ENCODE data around the gene CTXN2. TPM values are rescaled to one million over a fixed set of nuclear protein-coding genes. Genes with fewer than 3 reads are reported as not detected.

CTXN2 gene
- polyA plus RNA-seq, 1 experiment: not detected

DNA sequence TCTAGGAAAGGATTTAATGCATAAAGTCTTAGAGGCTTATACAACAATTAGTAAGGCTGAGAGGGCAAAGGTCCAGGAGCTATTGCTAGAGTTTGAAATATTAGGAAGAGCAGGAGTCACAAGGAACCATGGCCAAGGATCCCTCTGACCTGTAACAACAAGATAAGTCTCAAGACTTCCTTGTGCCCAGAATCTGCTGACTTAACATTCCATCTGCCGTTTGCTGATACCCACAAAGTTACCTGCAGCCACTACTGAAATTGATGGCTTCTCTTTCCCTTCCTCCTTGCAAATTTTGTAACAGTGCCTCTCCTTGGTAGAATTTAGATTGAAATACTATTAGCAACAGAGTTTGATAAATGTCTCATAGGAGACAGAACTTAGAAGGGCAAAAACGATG is 8.7 kb upstream of the CTXN2 start:
- H3K27me3 ChIP-seq (ENCODE audit: control insufficient read depth, insufficient read depth, low read length): no peaks in the 10 kb centered on the region
- DNase-seq (ENCODE audit: low read depth, low spot score): no peak
- H3K4me3 ChIP-seq (ENCODE audit: low read depth, low read length): no peak overlapping the region
- H3K9me3 ChIP-seq (ENCODE audit: control insufficient read depth, insufficient read depth, low read length): no peaks in the 10 kb centered on the region
- TF ChIP-seq CTCF (IDR thresholded peaks at IDR 0.05; ENCODE audit: low read depth, low read length): no peak
- no peak overlapping the region for H3K27ac ChIP-seq (ENCODE audit: low read depth, low read length)
- ChIA-PET POLR2A (no interaction called here), CTCF (no interaction called here)

- H3K27ac ChIP-seq (ENCODE audit: low read depth, low read length): no peak overlapping the region
- POLR2A ChIA-PET: no interaction called here
- DNase-seq (ENCODE audit: low read depth, low spot score): no peak
- no peaks in the 10 kb centered on the region for H3K27me3 ChIP-seq (ENCODE audit: control insufficient read depth, insufficient read depth, low read length)
- no peak overlapping the region for H3K4me3 ChIP-seq (ENCODE audit: low read depth, low read length)
- TF ChIP-seq CTCF (IDR thresholded peaks at IDR 0.05; ENCODE audit: low read depth, low read length): no peak
- CTCF ChIA-PET: no interaction called here
- no peaks in the 10 kb centered on the region for H3K9me3 ChIP-seq (ENCODE audit: control insufficient read depth, insufficient read depth, low read length)
These were observed 5.9 kb upstream of the CTXN2 start for GRCh38 chr15:48185529-48185928.

DNA sequence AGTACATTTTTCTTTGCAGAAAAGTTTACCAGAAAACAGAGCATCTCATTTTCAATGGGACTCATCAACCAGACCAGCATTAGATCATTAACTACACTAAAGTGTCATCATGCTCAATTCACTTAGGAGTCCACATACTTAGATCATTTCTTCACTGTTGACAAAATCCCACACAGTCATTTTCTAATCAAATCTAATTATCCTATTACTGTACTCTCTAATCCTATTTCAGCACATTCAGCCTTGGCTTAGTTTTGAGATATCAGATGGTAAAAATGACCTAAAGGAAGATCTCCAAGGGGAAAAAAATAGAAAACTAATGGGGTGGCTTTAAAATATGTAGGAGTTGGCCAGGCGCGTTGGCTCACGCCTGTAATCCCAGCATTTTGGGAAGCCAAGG is 5.2 kb upstream of the CTXN2 start:
- DNase-seq (ENCODE audit: low read depth, low spot score): no peak
- Histone ChIP-seq H3K9me3 (ENCODE audit: control insufficient read depth, insufficient read depth, low read length) (no peaks in the 10 kb centered on the region), H3K27me3 (ENCODE audit: control insufficient read depth, insufficient read depth, low read length) (no peaks in the 10 kb centered on the region), H3K27ac (ENCODE audit: low read depth, low read length) (no peak overlapping the region), H3K4me3 (ENCODE audit: low read depth, low read length) (no peak overlapping the region)
- POLR2A ChIA-PET: no interaction called here
- CTCF ChIA-PET: no interaction called here
- no peak for TF ChIP-seq CTCF (IDR thresholded peaks at IDR 0.05; ENCODE audit: low read depth, low read length)

- Histone ChIP-seq H3K27ac (ENCODE audit: low read depth, low read length) (no peak overlapping the region), H3K9me3 (ENCODE audit: control insufficient read depth, insufficient read depth, low read length) (no peaks in the 10 kb centered on the region), H3K4me3 (ENCODE audit: low read depth, low read length) (no peak overlapping the region; the same call in 1 of the 2 replicates), H3K27me3 (ENCODE audit: control insufficient read depth, insufficient read depth, low read length) (no peaks in the 10 kb centered on the region)
- POLR2A ChIA-PET: no interaction called here
- TF ChIP-seq CTCF (IDR thresholded peaks at IDR 0.05; ENCODE audit: low read depth, low read length): no peak
- CTCF ChIA-PET: no interaction called here
- peak; percentile 24 for DNase-seq (ENCODE audit: low read depth, low spot score)
These were observed 412 bp upstream of the CTXN2 start for GRCh38 chr15:48190932-48191573.

- CTCF ChIA-PET: interaction anchor here (1.6 kb wide), 1 partner anchor 35 kb away, joined by 3 read pairs; no protein-coding TSS in a partner anchor
- no peak for TF ChIP-seq CTCF (IDR thresholded peaks at IDR 0.05; ENCODE audit: low read depth, low read length)
These were observed 10.6 kb downstream of the CTXN2 start for GRCh38 chr15:48202068-48202467.

More at GRCh38 chr15:48202068-48202467, 10.6 kb downstream of the CTXN2 start:
- Histone ChIP-seq H3K9me3 (ENCODE audit: control insufficient read depth, insufficient read depth, low read length) (no peaks in the 10 kb centered on the region), H3K4me3 (ENCODE audit: low read depth, low read length) (no peak overlapping the region), H3K27ac (ENCODE audit: low read depth, low read length) (no peak overlapping the region), H3K27me3 (ENCODE audit: control insufficient read depth, insufficient read depth, low read length) (peaks cover 2% of the 10 kb centered on the region)
- POLR2A ChIA-PET: no interaction called here
- DNase-seq (ENCODE audit: low read depth, low spot score): no peak
